HS-27A (cell line): ENCODE measurements around the gene RCAN1.

Source experiments
- DNase-seq: peaks from one replicate; pipeline ENCODE4 v3.0.0-alpha.2; 2012; ENCODE audit warnings: low read depth, missing footprints

RCAN1 gene

DNA sequence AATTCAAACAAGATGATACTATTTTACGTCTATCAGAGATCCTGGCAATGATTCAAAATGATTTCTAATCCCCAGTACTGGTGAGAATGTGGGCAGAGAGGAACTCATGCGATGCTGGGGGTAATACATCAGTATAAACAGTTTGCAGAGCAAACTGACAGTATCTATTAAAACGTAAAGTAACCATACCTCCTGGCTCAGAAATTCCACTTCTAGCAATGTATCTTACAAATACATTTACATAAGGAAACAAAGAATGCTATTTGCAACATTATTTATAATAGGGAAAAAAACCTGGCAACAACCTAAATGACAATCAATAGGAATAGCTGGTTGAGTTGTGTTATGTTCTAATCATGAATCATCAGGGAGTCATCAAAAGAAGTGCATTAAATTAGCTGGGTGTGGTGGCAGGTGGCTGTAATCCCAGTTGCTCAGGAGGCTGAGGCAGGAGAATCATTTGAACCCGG, 15.9 kb downstream of the RCAN1 start:
- DNase-seq = no peak

DNA sequence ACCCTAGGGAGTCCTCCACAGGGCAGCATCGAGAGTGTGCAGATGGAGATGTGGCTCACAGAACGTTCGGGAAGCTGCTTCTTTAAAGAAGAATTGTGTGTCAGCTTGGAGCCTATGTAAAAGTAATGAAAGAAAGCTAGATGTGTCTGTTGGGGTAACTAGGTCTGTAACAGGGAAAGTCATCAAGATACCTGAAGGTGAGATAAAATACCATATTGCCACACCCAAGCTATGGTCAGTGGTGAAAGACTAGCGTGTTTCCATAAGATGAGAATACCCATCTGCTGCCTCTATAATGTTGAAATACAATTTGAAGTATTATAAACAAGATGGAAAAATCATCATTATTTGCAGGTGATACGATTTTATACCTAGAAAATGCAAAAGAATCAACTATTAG, 17.5 kb downstream of the RCAN1 start:
- no peak for DNase-seq

DNA sequence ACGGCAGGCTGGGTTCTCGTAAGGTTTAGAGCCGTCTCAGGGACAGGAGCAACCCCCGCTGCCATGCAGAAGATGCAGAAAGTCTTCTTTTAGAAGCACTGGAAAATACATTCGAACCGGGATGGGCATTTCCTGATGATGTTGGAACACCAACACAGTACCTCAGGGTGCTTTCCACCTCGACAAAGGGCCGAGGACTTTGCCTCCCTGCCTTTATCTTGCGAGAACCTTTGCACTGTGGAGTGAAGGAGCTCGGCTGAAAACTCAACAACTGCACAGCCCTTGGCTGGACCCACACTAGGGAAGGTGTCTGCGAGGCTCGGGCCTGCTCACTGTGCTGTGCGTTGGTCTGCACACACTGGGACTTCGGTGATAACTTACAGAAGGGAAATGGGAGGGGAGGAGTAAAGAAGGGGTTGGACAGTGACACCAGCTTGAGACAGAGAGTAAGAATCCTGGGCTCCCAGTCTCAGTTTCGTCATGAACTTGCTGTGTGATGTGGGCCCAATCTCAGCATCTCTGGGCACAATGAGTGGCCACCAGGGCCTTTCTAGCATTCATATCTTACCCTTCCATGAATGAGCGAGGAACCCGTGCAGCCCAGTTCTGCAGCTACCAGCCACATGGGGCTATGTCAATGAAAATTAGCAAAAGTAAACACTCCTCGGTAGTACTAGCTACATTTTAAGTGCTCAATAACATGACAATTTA, 18.2 kb downstream of the RCAN1 start:
- no peak for DNase-seq

DNA sequence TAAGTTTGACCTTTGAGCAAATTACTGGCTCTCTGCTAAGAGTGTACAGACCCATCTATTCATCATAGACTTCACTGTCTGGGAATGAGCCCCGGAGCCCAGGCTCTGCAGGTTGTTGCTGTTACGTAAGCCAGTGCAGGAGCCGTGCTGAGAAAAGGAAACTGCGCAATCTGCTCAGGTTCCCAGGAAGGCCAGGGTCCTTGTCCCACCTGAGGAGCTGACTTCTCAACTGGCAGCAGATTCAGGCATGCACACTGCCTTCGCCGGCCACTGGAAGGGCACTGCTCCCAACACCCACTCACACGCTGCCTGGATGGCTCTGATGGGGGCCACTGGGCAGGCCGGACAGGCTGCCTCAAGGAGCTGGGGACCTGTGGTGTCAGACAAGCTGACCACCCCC, 19.5 kb downstream of the RCAN1 start:
- no peak for DNase-seq

DNA sequence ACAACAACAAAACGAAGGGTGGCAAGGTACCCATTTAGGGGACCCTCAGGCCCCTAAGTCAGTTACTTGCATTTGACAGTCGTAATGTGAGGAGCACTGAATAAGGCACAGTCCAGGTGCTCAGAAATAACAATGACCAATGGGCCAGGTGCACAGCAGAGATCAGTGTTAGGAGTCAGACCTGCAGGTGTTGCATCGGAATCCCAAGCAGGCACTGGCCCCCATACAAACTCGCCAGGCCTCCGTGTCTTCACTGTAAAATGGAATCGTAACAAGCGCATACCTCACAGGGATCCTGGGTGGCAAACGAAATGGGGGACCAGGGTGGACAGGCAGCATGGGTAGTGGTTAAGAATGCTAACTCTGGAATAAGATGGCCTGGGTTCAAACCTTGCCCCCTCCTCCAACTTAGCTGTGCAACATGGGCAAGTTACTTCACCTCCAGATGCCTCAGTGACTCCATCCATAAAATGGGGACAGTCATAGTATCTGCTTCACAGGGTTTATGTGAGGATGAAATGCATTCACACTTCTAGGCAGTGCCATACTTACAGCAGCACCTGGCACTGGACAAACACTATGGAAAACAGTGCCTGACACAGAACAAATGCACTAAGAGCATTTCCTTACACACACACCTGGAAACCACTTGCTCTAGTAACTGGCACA, 20.2 kb downstream of the RCAN1 start:
- DNase-seq = no peak

DNA sequence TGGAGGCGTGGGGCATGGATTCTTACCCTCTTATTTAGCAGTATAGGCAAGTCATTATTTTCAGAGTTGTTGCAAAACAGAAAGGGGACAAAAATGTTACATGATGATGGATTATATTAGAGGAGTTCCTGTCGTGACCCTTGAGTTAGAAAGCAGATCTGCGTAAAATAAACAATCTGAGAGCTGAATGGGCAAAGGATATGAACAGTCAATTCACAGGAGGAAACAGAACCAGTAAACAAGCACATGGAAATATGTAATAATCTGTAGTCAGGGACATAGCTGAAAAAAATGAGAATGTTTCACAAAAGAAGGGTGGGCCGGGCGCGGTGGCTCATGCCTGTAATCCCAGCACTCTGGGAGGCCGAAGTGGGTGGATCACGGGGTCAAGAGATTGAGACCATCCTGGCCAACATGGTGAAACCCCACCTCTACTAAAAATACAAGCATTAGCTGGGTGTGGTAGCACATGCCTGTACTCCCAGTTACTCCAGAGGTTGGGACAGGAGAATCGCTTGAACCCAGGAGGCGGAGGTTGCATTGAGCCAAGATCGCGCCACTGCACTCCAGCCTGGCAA, 20.9 kb downstream of the RCAN1 start:
- DNase-seq = no peak

DNA sequence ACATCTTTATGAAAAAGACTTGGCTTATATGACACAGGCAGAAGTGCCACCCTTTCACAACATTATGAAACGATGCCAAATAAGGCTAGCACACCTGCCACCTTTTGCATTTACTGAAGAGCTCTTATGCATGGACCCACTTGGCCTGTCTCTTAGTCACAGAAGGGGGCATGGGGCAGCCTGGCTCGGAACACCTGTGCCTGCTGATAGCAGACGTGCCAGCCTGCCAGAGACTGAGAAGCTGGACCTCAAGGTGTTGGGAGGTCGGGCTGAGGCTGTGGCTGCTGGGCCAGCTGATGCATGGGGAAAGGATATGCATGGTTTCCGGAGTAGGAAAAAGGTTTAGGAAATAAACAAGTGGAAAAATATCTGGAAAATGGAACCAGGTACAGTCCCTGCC, 21.5 kb downstream of the RCAN1 start:
- no peak for DNase-seq

DNA sequence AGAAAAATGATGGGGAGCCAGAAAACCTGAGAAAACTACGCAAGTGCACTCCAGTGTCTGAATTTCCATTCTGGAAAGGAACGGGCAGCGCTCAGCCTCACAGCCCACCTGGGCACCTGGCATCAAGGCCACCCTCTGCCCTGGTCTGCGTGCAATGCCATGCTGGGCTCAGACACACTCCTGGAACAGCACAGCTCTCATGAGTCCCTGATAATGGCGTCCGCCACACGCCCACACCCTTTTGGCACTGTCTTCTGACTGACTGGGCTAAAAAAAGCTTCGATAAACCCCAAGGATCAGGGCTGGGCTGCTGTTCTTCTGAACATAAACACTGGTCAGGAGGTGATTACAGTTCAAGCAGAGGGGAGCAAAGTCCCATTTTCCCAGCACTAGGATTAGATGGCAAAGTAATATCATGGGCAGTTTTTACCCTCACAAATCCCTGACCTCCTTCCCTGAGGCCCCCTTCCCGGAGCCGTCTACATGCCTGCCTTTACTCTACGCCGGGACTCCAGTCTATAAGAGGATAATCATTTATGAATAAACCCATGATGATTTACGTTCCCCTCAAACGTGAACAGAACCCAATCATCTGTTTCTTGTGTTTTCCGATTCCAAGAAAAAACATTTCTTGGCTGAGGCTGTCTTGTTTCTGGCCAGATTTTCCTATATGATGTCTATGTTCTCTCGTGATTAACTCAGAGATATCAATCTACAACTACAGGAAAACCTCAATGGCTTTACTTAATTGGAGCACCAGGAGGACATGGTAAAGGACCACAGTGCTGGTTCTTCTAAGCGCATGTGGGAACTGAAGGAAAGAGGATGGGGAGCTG, 22.6 kb downstream of the RCAN1 start:
- no peak for DNase-seq

DNA sequence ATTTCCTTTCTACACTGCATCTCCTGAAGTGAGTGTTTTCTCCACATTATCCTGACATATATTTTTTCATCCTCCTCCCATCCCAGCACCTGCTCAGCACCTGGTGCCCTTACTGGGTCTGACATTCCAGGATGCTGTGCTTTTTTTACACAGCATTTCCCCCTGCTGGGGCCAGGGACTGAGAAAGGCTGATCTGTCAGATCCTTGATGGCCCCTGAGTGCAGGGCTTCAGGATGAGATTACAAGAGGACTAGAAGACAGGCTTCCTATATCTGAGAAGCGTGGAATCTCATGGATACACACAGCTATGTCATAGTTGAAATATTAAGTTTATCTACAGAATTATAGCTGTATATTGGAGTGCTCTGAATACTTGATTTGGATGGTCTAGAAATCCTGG, 24.4 kb downstream of the RCAN1 start:
- DNase-seq = no peak

DNA sequence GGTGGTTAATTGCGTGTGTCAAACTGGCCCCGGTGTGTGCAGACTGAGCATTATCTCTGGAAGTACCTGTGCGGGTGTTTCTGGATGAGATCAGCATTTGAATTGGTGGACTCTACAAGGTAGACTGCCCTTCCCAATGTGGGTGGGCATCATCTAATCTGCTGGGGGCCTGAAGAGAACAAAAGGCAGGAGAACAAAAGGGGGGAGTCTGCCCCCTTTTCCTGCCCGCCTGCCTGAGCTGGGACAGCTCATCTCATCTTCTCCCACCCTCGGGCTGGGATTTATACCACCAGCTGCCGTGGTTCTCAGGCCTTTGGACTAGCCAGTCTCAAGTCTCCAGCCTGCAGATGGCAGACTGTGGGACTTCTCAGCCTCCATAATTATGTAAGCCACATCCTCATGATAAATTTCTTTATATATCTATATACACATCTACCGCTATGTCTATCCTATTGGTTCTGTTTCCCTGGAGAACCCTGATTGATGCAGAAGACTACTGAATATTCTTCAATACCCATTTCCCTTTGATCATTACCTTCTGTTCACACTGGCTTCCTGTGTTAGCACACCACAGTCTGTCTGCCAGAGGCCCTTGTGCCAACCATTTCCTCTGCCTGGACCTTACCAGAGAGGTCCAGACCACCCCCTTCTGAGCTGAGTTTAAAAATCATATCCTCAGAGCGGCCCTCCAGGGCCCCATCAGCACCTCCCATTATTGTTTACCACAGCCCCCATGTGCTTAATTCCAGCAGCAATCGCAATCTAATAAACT, 25.2 kb downstream of the RCAN1 start:
- DNase-seq = no peak

DNA sequence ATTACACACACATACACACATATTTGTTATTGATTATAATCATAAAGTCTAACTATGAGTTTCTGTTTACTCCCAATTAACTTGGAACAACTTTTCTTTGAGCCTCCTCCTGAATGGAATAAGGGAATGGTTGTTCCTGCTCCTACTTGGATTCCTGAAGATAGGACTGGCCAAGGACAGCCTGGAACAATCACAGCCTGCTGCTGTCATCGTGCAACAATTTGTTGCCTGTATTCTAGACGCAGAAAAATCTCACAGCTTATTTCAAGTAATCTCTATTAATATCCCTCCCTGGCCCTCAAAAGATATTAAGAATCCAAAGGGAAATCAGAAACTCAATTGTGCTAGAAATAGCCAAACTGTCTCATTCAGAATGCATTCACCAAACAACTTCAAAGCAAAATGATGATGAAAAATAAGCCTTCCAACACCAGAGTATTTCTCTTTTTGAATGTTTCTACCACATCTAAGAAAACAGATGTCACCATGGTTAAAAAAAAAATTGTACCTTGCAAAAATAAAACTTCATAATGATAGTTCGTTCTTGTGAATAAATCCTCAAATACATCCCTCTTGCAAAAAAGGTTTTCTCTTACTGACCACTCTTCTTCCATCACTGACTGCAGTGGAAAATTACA, 30.9 kb downstream of the RCAN1 start:
- no peak for DNase-seq

DNA sequence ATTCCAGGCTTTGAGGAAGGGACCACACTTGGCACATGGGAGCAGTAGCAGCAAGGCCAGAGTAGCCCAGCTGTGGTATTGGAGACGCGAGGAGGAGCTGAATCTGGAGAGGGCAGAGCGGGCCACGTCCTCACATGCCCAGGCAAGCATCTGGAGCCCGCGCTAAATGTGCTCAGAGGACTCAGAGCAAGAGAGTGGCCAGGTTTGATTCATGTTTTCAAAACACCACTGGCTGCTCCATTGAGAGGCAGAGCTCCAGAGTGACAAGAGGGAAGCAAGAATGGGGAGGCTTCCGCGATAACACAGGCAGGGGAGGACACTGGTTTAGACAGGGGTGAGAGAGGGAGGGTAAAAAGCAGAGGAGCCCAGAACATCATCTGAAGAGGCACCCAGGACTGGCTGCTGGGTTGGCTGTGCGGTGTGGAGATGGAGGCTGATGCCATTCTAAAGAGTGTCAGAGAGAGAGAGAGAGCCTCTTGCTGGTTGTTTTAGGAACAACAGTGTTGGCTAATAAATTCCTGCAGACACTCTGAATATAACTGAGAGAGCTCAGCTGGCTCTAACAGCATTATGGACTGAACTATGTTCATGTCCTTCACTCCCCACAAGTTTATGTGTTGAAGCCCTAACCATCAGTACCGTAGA, 32.3 kb downstream of the RCAN1 start:
- DNase-seq = no peak

DNA sequence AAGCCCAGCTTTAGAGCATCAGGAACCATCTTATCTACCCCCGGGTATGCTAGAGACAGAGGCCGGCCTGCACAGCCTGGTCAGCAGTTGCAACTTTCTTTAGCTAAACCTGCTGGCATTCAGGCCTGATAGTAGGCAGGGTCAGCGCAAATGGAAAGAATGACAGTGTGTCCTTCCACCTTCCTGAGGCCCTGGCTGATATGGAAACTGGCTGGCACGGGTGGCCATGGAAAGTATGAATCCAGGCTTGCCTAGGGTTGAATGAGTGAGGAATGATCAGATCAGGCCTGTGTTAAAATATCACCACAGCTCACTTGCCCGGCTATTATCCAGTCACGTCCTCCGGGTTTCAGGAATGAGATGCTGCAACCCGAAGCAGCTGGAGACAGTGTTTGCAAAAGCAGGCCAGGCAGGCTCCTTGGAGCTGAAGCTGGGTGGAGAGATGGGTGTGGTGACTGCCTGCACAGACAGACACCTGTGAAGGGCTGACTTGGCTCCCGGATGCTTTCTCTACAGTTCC, 34.7 kb downstream of the RCAN1 start:
- no peak for DNase-seq

DNA sequence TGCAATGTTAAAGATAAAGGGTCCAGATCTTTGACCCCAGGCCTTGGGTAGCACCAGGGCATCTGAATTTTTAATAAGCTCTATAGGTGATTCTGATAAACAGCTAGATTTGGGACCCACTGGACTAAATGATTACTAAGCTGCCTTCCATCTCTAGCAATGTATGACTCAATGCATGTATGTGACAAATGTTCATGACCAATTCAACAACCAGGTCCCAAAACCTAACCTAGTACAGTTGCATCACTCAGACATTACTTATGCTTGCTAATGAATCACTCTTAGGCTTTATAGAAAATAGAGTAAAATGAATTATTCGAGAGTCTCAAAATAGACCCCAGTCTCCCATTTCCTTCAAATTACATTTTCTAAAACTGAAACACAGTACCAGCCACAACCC, 35.5 kb downstream of the RCAN1 start:
- DNase-seq = no peak

DNA sequence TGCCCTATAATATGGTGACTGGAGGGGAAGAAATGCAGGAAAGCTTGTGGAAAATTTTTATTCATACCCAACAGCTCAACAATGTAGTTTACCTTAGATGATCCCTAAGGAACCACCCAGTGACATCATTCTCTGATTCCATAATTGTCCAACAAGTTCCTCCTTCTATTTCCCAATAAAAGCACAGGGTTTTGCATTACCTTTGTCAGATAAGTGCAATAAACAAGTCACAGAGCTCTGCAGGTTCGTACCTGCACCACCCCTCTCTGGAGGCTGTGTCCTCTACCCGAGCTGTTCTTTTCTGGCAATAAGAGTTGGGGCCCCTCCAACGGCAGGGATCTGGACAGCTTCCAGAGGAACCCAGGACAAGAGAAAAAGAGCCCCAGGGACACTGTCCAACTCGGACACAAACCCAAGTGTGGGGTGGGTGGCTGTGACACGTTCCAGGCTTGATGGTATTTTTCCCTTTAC, 38.8 kb downstream of the RCAN1 start:
- no peak for DNase-seq

DNA sequence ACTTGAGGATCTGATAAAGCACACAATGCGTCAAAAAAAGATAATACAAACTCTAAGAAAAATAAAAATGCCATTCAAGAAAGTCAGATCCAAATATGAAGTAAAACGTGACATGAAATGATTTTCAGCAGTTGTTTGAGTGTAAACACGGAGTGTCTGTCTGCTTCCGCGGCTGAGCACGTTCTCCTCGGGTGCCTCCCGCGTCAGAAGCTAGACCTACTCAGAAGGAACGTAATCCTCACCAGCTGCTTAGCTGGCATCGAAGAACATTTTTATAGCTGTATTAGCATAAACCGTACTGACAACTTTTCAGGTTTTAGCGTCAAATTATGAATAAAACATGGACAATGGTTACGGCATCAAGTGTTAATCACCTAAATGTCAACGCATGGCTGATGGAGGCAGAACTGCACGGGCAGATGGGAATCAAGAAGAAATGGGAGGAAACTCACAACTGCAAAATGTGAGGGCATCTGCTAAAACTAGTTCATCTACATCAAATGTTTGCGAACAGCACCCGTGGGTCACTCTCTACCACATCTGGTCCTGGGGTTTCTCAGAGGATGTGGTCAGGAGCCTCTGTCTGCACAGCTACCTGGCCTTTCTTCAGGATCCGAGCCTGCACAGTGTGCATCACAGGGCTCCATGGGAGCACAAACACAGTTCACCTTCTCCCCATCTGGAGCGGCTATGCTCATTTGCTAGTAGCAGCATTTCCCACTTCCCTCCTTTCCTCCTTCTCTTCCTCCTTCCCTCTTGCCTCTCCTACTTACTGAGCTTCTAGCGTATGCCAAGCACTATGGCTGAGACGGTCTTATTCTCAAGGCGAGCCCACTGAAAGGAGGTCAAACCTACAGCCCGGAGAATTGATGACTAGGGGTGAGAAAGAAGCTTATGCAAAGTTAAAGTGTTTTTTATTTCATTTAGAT, 40.0 kb downstream of the RCAN1 start:
- no peak for DNase-seq

DNA sequence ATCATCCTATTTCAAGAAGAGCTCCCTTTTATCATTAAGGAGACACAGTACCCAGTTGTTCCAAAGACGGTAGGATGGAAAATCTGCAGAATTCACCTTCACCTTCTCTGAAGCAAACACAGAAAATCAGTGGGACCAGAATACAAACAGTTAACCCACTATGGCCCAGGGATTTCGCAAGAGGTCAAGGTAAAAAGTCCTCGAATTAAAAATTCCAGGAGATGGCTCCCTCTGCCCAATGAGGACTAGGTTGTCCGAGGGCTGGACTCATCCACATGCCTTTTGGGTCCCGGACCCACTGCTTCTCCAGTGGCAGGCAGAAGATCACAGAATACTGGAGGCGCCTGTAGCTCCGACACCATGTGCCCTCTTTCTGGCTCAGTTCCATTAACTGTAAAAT, 42.9 kb downstream of the RCAN1 start:
- no peak for DNase-seq

DNA sequence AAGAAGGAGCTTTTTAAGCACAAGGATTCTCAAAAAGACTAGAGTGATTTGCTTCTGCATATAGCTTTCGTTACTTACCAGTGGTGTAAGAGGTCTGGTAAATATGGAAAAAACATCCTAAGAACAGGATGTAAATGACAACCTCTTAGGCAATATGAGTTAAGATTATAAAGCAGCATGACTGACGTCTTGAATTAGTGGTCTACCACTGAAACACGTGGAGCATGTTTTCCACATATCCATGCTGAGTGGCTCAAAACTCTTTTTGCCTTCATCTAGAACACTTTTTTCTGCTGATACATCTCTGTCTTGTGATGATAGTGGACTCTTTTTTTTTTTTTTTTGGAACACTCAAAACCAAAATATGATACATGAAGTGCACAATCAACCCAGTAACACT, 44.6 kb downstream of the RCAN1 start:
- no peak for DNase-seq

DNA sequence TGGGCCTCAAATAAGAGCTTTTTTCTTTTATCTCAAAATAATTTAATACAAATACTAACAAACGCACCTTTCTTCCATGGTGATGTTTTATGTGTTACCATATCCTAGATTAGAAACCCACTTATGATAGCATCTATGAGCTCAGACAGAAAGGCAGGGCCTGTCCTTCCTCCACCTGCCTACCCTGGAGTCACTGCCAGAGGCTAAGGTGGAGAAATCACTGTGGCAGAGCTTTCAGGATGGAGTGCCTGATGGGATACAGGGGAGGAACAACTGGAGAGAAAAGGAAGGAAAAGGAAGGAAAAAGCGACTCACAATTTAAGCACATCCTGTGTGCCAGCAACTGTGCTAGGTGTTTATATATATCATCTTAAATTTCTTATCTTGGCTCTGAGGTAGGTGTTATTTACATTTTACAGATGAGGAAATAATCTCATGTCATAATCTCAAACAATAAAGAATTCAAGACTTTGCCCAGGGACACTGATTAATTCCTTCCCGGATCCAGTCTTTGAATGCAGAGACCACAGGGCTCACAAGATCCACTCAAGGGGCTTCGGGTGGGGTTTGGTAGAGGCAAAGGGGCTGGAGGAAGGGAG, 45.4 kb downstream of the RCAN1 start:
- DNase-seq = no peak
